Esophagus muscularis mucosa (tissue), 3 donors: Measurements from ENCODE around the gene SERPINB5.

Source experiments
- CTCF ChIP-seq, 3 experiments: fragments of 200-600 bp in 2 of 3; fragments of 450-650 bp in 1 of 3; sonication (generic) in 2 of 3; IDR thresholded peaks; one replicate each; pipeline ENCODE4 v1.5.1; 2017 to 2019; ENCODE audit warnings: antibody characterized with exemption in 3 of 3, mild to moderate bottlenecking in 2 of 3, moderate library complexity in 1 of 3
- POLR2A ChIP-seq: fragments of 450-650 bp; IDR thresholded peaks from one replicate; pipeline ENCODE4 v1.6.1; 2017; ENCODE audit warnings: antibody characterized with exemption, moderate library complexity, mild to moderate bottlenecking, low read depth
- POLR2AphosphoS5 ChIP-seq, 2 donors: sonication (generic); formaldehyde crosslinking; IDR thresholded peaks; one replicate each; pipeline ENCODE4 v1.6.1; 2017; ENCODE audit warnings: antibody characterized with exemption in 2 of 2

- TF ChIP-seq CTCF (IDR thresholded peaks at IDR 0.05) (no peak), POLR2AphosphoS5 (IDR thresholded peaks at IDR 0.05) (no peak), POLR2A (no peak)
Observed at GRCh38 chr18:63514326-63514725, 37.6 kb downstream of the SERPINB5 start.
